Heart right ventricle (tissue), 16 donors: ENCODE measurements around the gene FOXJ3. TPM values are rescaled to one million over a fixed set of nuclear protein-coding genes. Genes with fewer than 3 reads are reported as not detected.

Experiments
- ATAC-seq, 8 donors: fragments of 200-7000 bp; cut with Tn5 transposase; one replicate each; pipeline ENCODE4 v1.9.1; 2020; ENCODE audit warnings: mild to moderate bottlenecking in 8 of 8, moderate library complexity in 8 of 8, moderate number of reproducible peaks in 1 of 8
- DNase-seq, 2 donors: peaks; one replicate each; pipeline ENCODE4 v3.0.0-alpha.2; 2020
- H3K27ac ChIP-seq, 10 donors: fragments of 200-600 bp; sonication (generic) in 2 of 10; one replicate each; pipeline versions ENCODE4 v1.5.0 to v1.8.0; 2020 to 2022; ENCODE audit warnings: mild to moderate bottlenecking in 3 of 10
- H3K27me3 ChIP-seq, 7 donors: fragments of 200-600 bp; one replicate each; pipeline ENCODE4 v1.8.0; 2021 to 2022; ENCODE audit warnings: mild to moderate bottlenecking in 2 of 7
- H3K36me3 ChIP-seq, 9 donors: fragments of 200-600 bp; sonication (generic) in 1 of 9; one replicate each; pipeline versions ENCODE4 v1.5.0 to v1.8.0; 2020 to 2022; ENCODE audit warnings: mild to moderate bottlenecking in 2 of 9
- H3K4me1 ChIP-seq, 9 donors: fragments of 200-600 bp; sonication (generic) in 1 of 9; one replicate each; pipeline versions ENCODE4 v1.5.0 to v1.8.0; 2020 to 2022; ENCODE audit warnings: mild to moderate bottlenecking in 4 of 9
- H3K4me3 ChIP-seq, 10 donors: fragments of 200-600 bp; sonication (generic) in 2 of 10; one replicate each; pipeline versions ENCODE4 v1.5.0 to v1.8.0; 2020 to 2022; ENCODE audit warnings: mild to moderate bottlenecking in 7 of 10, moderate library complexity in 2 of 10
- H3K9me3 ChIP-seq, 11 donors: fragments of 200-600 bp in 10 of 11; sonication (generic) in 2 of 11; one replicate each; pipeline versions ENCODE4 v1.5.0 to v1.8.0; 2013 to 2022; ENCODE audit warnings: mild to moderate bottlenecking in 2 of 11, control low read depth in 1 of 11, moderate library complexity in 1 of 11
- WGBS, 2 donors: extraction: QIAGEN DNeasy Blood & Tissue Kit; methylation state at CpG; one replicate each; pipeline ENCODE4 v1.1.7; 2013; ENCODE audit warnings: inconsistent platforms in 1 of 2; 5-methylcytosine and 5-hydroxymethylcytosine counted together
- intact Hi-C, 10 donors: fragments of 100-400 bp; cut with DNase I; formaldehyde crosslinking; loops; one replicate each; pipeline versions ENCODE4 v1.11.1 to v1.14.2; 2022
- polyA plus RNA-seq, 2 donors: library from polyadenylated mRNA; stranded (reverse); fragments of 200-250 nt; gene quantifications; one replicate each; pipeline ENCODE4 v1.2.3, GENCODE V29; 2013
- total RNA-seq, 10 donors: library from RNA; stranded (reverse); fragmentation: NEBNext Ultra II Directional in 3 of 10; extraction: Animal tissue kit (Norgen Biotek cat#: 25700) in 3 of 10; gene quantifications; one replicate each; pipeline versions ENCODE4 v1.2.1 to v1.2.4, GENCODE V29; 2021 to 2023
- TF ChIP-seq, protein P1 (sequence below), 9 donors: fragments of 200-600 bp; sonication (generic) in 2 of 9; IDR thresholded peaks; one replicate each; pipeline versions ENCODE4 v1.5.0 to v1.8.0; 2021 to 2022; ENCODE audit warnings: antibody characterized with exemption in 9 of 9, mild to moderate bottlenecking in 5 of 9, moderate library complexity in 1 of 9
- donor health status: Arrhythmogenic right ventricular cardiomyopathy.
- donor health status: ischemic (EF 13 %, LVEDD 7.1; RV severe dilation, severe dysfunction).
- donor health status: healthy with polysubstance abuse.
- donor health status: DM: no; HTN: yes; CAD: no.
- donor health status: DM: no; HTN: no; CAD: no.
- donor health status: ischemic (EF 25% LVEDD 6.9; RV normal size, moderate dysfunction).
- donor health status: ischemic (EF 25% LVEDD 5.7; RV mildly dilated, moderate dysfunction).
- donor health status: healthy.
- donor health status: DM: yes; HTN: yes; CAD: no.
- donor health status: Ischemic cardiomyopathy.
- donor health status: ischemic (EF 35%, LVEDD 5.7; RV mildly dilated, moderate dysfunction).
- donor health status: nonischemic (EF 11% LVEDD 7.7; RV severe dilation, severe dysfunction).
- donor health status: DM: yes; HTN: yes; CAD: no.
- donor health status: PGD.
- donor health status: ischemic (EF 29% LVEDD 5.4; RV normal size, mild dysfunction).
- donor health status: nonischemic (EF 23%, LVEDD 6.1; RV moderate dilation, normal function).

FOXJ3 gene
- total and polyA plus RNA-seq, 12 donors = 9.6 to 50.0 (median 40.7) TPM

- Histone ChIP-seq H3K27ac (no peak overlapping the region), H3K36me3 (peaks cover 0 to 49% (median 8%) of the 10 kb centered on the region in 9 donors), H3K4me3 (no peak overlapping the region), H3K27me3 (no peaks in the 10 kb centered on the region), H3K4me1 (peaks cover 0 to 39% (median 23%) of the 10 kb centered on the region in 9 donors), H3K9me3 (peaks cover 0 to 23% (median 5%) of the 10 kb centered on the region in 11 donors)
- 92 to 93% methylated on average over 3 of the region's 3 CpGs for WGBS, 2 donors
- TF ChIP-seq, protein P1, sequence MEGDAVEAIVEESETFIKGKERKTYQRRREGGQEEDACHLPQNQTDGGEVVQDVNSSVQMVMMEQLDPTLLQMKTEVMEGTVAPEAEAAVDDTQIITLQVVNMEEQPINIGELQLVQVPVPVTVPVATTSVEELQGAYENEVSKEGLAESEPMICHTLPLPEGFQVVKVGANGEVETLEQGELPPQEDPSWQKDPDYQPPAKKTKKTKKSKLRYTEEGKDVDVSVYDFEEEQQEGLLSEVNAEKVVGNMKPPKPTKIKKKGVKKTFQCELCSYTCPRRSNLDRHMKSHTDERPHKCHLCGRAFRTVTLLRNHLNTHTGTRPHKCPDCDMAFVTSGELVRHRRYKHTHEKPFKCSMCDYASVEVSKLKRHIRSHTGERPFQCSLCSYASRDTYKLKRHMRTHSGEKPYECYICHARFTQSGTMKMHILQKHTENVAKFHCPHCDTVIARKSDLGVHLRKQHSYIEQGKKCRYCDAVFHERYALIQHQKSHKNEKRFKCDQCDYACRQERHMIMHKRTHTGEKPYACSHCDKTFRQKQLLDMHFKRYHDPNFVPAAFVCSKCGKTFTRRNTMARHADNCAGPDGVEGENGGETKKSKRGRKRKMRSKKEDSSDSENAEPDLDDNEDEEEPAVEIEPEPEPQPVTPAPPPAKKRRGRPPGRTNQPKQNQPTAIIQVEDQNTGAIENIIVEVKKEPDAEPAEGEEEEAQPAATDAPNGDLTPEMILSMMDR (IDR thresholded peaks at IDR 0.05) = no peak
- intact Hi-C loops = no loop called here
- no peak for DNase-seq
- no peak for ATAC-seq
These were observed 128.9 kb downstream of the FOXJ3 start for GRCh38 chr1:42206164-42206563.

DNA sequence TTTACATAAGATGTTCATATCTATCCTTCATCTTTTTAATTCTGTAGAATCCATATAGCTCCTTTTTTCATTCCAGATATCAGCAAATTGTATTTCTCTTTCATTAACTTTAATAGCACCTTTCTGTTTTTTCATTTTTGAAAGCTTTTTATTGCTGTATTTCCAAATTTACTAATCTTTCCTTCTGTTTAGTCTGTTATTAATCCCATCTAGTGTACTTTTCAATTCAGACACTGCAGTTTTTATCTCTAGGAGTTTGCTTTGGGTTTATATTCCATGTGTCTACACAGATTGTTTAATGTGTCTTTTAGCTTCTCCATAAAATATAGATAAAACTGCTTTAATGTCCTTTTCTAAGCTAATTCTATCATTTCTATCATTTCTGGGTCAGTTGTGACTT, 133.0 kb downstream of the FOXJ3 start:
- ATAC-seq (no peak), DNase-seq (no peak)
- no peak overlapping the region for H3K27ac ChIP-seq
- intact Hi-C loops = no loop called here
- TF ChIP-seq, protein P1 (IDR thresholded peaks at IDR 0.05) = no peak
- H3K4me3 ChIP-seq = no peak overlapping the region
- H3K4me1 ChIP-seq = peaks cover 0 to under 1% (median 0%) of the 10 kb centered on the region in 9 donors
- H3K36me3 ChIP-seq = peaks cover 0 to 86% (median 14%) of the 10 kb centered on the region in 9 donors
- peaks cover 0 to 25% (median 5%) of the 10 kb centered on the region in 11 donors for H3K9me3 ChIP-seq
- no peaks in the 10 kb centered on the region for H3K27me3 ChIP-seq

DNA sequence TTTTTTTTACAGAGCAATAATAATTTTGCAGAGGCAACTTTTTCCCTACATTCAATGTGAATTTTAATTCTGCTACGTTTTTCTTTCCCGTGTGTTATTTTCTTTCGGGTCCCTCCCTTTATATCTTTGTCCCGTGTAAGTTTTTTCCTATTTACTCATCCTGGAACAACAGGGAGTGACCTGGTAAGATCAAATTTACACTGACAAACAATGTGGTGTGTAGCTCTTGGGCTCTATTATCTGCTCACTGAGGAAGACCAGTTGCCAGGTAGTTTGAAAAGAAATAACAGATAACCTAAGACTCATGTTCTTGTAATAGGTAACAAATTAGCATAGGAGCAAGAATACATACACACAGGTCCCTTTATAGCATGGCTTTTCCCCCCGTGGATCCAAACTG, 136.8 kb downstream of the FOXJ3 start:
- TF ChIP-seq, protein P1 (IDR thresholded peaks at IDR 0.05) = no peak
- ATAC-seq (no peak), DNase-seq (no peak)
- Histone ChIP-seq H3K9me3 (peaks cover 0 to 23% (median 5%) of the 10 kb centered on the region in 11 donors), H3K4me3 (no peak overlapping the region), H3K4me1 (no peaks in the 10 kb centered on the region), H3K36me3 (peaks cover 0 to 95% (median 14%) of the 10 kb centered on the region in 9 donors), H3K27me3 (no peaks in the 10 kb centered on the region), H3K27ac (no peak overlapping the region)
- intact Hi-C loops = no loop called here
- 89 to 90% methylated on average over 5 of the region's 5 CpGs for WGBS, 2 donors

DNA sequence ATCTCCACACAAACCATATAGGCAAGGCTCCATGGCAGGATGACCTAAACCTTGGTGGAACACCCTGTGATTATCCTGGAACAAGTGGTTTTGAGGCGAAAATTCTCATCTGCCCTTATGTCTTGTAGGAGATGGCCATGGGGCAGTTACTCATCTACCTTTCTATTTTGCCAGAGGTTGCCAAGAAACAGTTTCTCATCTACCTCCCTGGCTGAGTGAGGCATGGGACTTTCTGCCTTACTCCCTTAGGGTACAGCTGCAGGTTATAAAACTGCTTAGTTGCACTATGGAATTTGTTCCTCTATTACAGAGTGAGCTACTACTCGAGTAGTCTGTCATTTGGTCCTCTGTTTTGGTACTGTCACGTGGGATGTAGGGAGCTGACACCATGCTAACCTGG, 139.2 kb downstream of the FOXJ3 start:
- intact Hi-C loops = no loop called here
- ATAC-seq (no peak), DNase-seq (no peak)
- H3K4me3 ChIP-seq = no peak overlapping the region
- 95 to 96% methylated on average over 3 of the region's 3 CpGs for WGBS, 2 donors
- H3K36me3 ChIP-seq = peaks cover 0 to 84% (median 9%) of the 10 kb centered on the region in 9 donors
- no peaks in the 10 kb centered on the region for H3K27me3 ChIP-seq
- no peak overlapping the region for H3K27ac ChIP-seq
- no peaks in the 10 kb centered on the region for H3K4me1 ChIP-seq
- TF ChIP-seq, protein P1 (IDR thresholded peaks at IDR 0.05) = no peak
- H3K9me3 ChIP-seq = no peaks in the 10 kb centered on the region
